AG10803 (cell line): ENCODE results near the gene IPO4.

Experiments used
- DNase-seq: peaks from one replicate; pipeline ENCODE4 v3.0.0; 2010; ENCODE audit warnings: low read depth
- H3K4me3 ChIP-seq: 2 replicates; pipeline ENCODE4 v1.5.1; 2011; ENCODE audit warnings: mild to moderate bottlenecking, low read length, control low read depth
- CTCF ChIP-seq: conservative IDR thresholded peaks from 2 replicates; pipeline ENCODE4 v1.5.1; 2011; ENCODE audit warnings: mild to moderate bottlenecking, low read length, control low read depth, inconsistent platforms

IPO4 gene

GRCh38 chr14:24131549-24131966 is 57.1 kb downstream of the IPO4 start:
- DNase-seq = no peak
- TF ChIP-seq CTCF = no peak
- H3K4me3 ChIP-seq = no peak overlapping the region

GRCh38 chr14:24130717-24131548 is 57.7 kb downstream of the IPO4 start:
- no peak overlapping the region for H3K4me3 ChIP-seq
- no peak for DNase-seq

GRCh38 chr14:24130380-24130716 is 58.3 kb downstream of the IPO4 start, which contains the start of gene FITM1:
Gene FITM1 (plus strand): TSS chr14:24130659. CDS start chr14:24131564, 905 bp downstream.
- no peak within 1 kb of the TSS for H3K4me3 ChIP-seq
- no peak for TF ChIP-seq CTCF
- DNase-seq = no peak

More at GRCh38 chr14:24130717-24131548, 57.7 kb downstream of the IPO4 start:
- TF ChIP-seq CTCF = no peak
